Measurements from ENCODE around the gene TBC1D23.

GRCh38 chr3:100360757-100361496 lies 100.1 kb downstream of the TBC1D23 start:
- TF ChIP-seq CTCF (IDR thresholded peaks at IDR 0.05) (no peak), POLR2A (IDR thresholded peaks at IDR 0.05) (no peak)

Measured in uterus (tissue), 2 donors.